Mesendoderm (in vitro differentiated cells): ENCODE results near the gene DCLRE1B. TPM values are rescaled to one million over a fixed set of nuclear protein-coding genes. Genes with fewer than 3 reads are reported as not detected.
A peak's percentile ranks its signal among the peaks of the same experiment; 100 is the strongest.

Experiments used
- DNase-seq: peaks from one replicate; pipeline ENCODE4 v3.0.0; 2013
- H2AK5ac ChIP-seq: 2 replicates; pipeline ENCODE4 v1.6.1; 2013; ENCODE audit warnings: low read length, inconsistent platforms
- H2BK120ac ChIP-seq: 2 replicates; pipeline ENCODE4 v1.6.1; 2013; ENCODE audit warnings: low read depth, mild to moderate bottlenecking, low read length, moderate library complexity, mixed read lengths
- H2BK15ac ChIP-seq: replicated peaks from 2 replicates; pipeline ENCODE4 v1.6.1; 2013; ENCODE audit warnings: low read depth, mild to moderate bottlenecking, moderate library complexity
- H2BK5ac ChIP-seq: 2 replicates; pipeline ENCODE4 v1.6.1; 2013; ENCODE audit warnings: low read length, inconsistent platforms
- H3K18ac ChIP-seq: 2 replicates; pipeline ENCODE4 v1.6.1; 2013; ENCODE audit warnings: mild to moderate bottlenecking, low read length, mixed read lengths
- H3K23ac ChIP-seq: one replicate; pipeline ENCODE4 v1.6.1; 2013; ENCODE audit warnings: low read length
- H3K27ac ChIP-seq: 2 replicates; pipeline ENCODE4 v1.5.1; 2013; ENCODE audit warnings: low read depth, mild to moderate bottlenecking, inconsistent platforms, low read length, moderate library complexity
- H3K27me3 ChIP-seq: 2 replicates; pipeline ENCODE4 v1.6.1; 2013; ENCODE audit warnings: low read length, control low read depth, mild to moderate bottlenecking, inconsistent platforms; ENCODE audit not compliant: insufficient read depth, poor library complexity
- H3K36me3 ChIP-seq: 2 replicates; pipeline ENCODE4 v1.6.1; 2013; ENCODE audit warnings: low read length, inconsistent platforms; ENCODE audit not compliant: control insufficient read depth, insufficient read depth
- H3K4ac ChIP-seq: one replicate; pipeline ENCODE4 v1.6.1; 2013; ENCODE audit warnings: low read depth, mild to moderate bottlenecking, low read length, moderate library complexity
- H3K4me1 ChIP-seq: 2 replicates; pipeline ENCODE4 v1.6.1; 2013; ENCODE audit warnings: low read depth, low read length, inconsistent platforms; ENCODE audit not compliant: control insufficient read depth
- H3K4me2 ChIP-seq: 2 replicates; pipeline ENCODE4 v1.6.1; 2013; ENCODE audit warnings: low read length
- H3K4me3 ChIP-seq: 2 replicates; pipeline ENCODE4 v1.5.1; 2013; ENCODE audit warnings: mild to moderate bottlenecking, low read length
- H3K56ac ChIP-seq: one replicate; pipeline ENCODE4 v1.6.1; 2013; ENCODE audit warnings: low read length
- H3K79me1 ChIP-seq: 2 replicates; pipeline ENCODE4 v1.6.1; 2013; ENCODE audit warnings: low read length, inconsistent platforms
- H3K79me2 ChIP-seq: 2 replicates; pipeline ENCODE4 v1.6.1; 2013; ENCODE audit warnings: mild to moderate bottlenecking, low read length; ENCODE audit not compliant: control insufficient read depth, insufficient read depth
- H3K9ac ChIP-seq: 2 replicates; pipeline ENCODE4 v1.6.1; 2013; ENCODE audit warnings: low read length, inconsistent platforms
- H4K5ac ChIP-seq: one replicate; pipeline ENCODE4 v1.6.1; 2013; ENCODE audit warnings: low read length
- H4K8ac ChIP-seq: one replicate; pipeline ENCODE4 v1.6.1; 2013; ENCODE audit warnings: low read depth, mild to moderate bottlenecking, control low read depth, low read length, moderate library complexity
- WGBS: extraction: QIAGEN DNeasy Blood & Tissue Kit; methylation state at CpG from one replicate; pipeline ENCODE4 v1.1.7; 2013; ENCODE audit warnings: low lambda C conversion rate, missing lambda C conversion rate; ENCODE audit not compliant: insufficient coverage; ENCODE audit errors: extremely low coverage; 5-methylcytosine and 5-hydroxymethylcytosine counted together
- polyA plus RNA-seq, 2 experiments: library from polyadenylated mRNA; stranded (reverse); fragments of 200-250 nt; gene quantifications; one replicate each; pipeline ENCODE4 v1.2.3, GENCODE V29; 2013

The DCLRE1B gene
- 9.4 TPM for polyA plus RNA-seq (2013, experiment 1 of 2)
- 9.8 TPM for polyA plus RNA-seq (2013, experiment 2 of 2)

DNA sequence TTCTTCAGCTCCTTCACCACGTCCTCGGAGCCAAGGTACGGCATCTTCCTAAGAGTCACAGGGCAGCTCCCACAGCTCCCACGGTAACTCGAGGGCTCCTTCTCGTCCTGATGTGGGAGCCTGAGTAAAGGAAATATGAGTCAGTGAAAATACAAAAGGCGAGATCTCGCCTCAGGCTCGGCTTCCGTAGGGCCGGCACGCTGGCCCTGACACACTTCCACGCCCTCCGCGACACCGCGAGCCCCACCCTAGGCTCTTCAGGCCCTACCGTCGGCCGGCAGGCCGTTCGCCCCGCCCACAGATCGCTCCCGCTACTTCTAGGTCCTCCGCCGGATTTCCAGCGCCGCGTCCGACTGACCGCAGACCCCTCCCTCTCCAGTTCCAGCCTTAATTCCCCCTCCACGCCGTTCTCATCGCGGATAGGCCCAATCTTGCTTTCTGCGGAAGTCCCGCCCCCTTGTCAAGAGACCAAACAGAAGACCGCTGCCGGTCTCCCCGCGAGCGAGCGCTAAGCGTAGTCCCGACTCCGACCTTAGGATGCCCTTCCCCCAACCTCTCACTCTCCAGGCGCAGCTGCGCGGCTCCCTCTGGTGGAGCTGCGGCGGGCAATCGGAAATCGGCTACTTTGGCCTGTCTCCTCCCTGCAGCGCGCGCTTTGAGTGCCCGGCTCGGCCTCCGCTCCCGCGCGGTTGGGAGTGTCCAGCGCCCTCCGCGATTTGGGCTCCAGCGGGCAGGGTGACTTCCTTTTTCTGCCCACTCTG lies at the start of gene DCLRE1B, which contains the start of gene AP4B1:
Gene DCLRE1B, plus strand, starts transcription at position 653 of the 761 bp plus-strand sequence. CDS start 261 bp downstream, outside the sequence.
Gene AP4B1, minus strand, starts transcription at position 126 of the 761 bp plus-strand sequence. Its CDS starts 82 bp downstream, at position 44.
- DNase-seq: peak; percentile 100
- Histone ChIP-seq H3K4me1 (peaks cover 2% of the 10 kb centered on the region), H2BK15ac (no peak within 1 kb of the TSS), H2AK5ac (no peak within 1 kb of the TSS), H3K4ac (peak within 1 kb of the TSS; percentile 64), H4K8ac (no peak within 1 kb of the TSS), H3K79me2 (peaks cover 2% of the 10 kb centered on the region), H3K9ac (peak within 1 kb of the TSS; percentile 98), H3K4me2 (peak within 1 kb of the TSS; percentile 87), H2BK120ac (no peak within 1 kb of the TSS), H3K23ac (no peak within 1 kb of the TSS), H3K79me1 (peaks cover 5% of the 10 kb centered on the region), H3K36me3 (peaks cover 2% of the 10 kb centered on the region), H4K5ac (no peak within 1 kb of the TSS), H3K27me3 (no peaks in the 10 kb centered on the region), H3K56ac (peak within 1 kb of the TSS; percentile 92), H2BK5ac (peak within 1 kb of the TSS; percentile 73), H3K4me3 (peak within 1 kb of the TSS; percentile 98), H3K27ac (peak within 1 kb of the TSS; percentile 65), H3K18ac (peak within 1 kb of the TSS; percentile 64)
- WGBS: no CpG with 5 or more reads among the region's 67 CpGs

DNA sequence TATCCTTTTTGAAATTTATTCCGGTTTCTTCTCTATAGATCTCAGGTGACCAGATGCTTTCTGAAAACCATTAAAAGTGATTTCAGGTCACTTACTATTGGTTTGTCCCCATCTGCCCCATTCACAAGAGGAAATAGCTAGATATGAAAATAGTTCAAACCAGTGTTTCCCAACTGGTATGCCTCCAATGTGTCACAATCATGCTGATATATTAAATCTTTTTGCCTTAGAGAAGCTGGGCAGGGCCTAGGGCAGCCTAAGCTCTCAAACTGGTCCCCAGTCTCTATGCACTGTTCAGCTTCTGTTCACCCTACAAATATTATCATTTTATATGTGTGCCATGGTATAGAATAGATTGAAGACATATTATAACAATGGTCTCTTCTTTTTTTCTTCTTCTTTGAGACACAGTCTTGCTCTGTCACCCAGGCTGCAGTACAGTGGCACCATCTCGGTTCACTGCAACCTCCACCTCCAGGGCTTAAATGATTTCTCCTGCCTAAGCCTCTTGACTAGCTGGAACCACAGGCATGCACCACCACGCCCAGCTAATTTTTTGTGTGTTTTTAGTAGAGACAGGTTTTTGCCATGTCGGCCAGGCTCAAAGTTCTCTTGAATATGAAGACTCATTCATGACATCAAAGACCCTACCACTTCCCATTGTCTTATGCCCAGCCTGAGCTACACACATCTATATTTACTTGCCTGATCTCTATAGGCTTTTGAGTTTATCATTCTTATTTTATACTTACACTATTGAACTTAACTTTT lies 49.3 kb upstream of the DCLRE1B start:
- Histone ChIP-seq H3K79me1 (no peaks in the 10 kb centered on the region), H3K23ac (no peak overlapping the region), H3K27me3 (no peaks in the 10 kb centered on the region), H3K4me3 (no peak overlapping the region), H3K4ac (no peak overlapping the region), H3K56ac (no peak overlapping the region), H4K5ac (no peak overlapping the region), H3K18ac (no peak overlapping the region), H4K8ac (no peak overlapping the region), H3K36me3 (no peaks in the 10 kb centered on the region), H2BK5ac (no peak overlapping the region), H2AK5ac (no peak overlapping the region), H3K9ac (no peak overlapping the region), H2BK120ac (no peak overlapping the region), H3K4me1 (no peaks in the 10 kb centered on the region), H3K79me2 (no peaks in the 10 kb centered on the region), H3K4me2 (no peak overlapping the region), H3K27ac (no peak overlapping the region), H2BK15ac (no peak overlapping the region)
- no CpG with 5 or more reads among the region's 4 CpGs for WGBS
- DNase-seq: no peak

DNA sequence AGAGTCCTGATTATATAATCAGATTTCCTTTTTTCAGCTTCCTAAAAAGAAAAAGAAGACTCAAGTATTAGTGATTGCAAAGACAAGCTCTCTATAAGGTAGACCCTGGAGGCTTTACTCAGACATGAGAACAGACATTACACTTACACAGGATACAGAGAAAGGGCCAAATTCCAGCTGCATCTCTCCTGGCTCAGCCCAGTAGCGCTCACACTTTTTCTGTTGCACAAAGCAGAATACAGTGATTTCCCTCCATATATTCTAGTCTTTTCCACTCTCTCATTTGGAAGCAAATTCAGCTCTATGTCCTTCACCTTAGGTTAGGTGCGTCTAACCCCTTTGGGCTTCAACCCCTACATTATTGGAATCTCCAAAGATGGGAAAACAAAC lies 48.7 kb upstream of the DCLRE1B start:
- no peak overlapping the region for H3K4me2 ChIP-seq
- no peak overlapping the region for H2AK5ac ChIP-seq
- no peak overlapping the region for H3K18ac ChIP-seq
- H3K23ac ChIP-seq: no peak overlapping the region
- no peak overlapping the region for H3K4me3 ChIP-seq
- no peak overlapping the region for H3K27ac ChIP-seq
- no peak overlapping the region for H2BK15ac ChIP-seq
- H2BK5ac ChIP-seq: no peak overlapping the region
- DNase-seq: no peak
- H3K36me3 ChIP-seq: no peaks in the 10 kb centered on the region
- no peak overlapping the region for H3K9ac ChIP-seq
- no peak overlapping the region for H2BK120ac ChIP-seq
- H3K4ac ChIP-seq: no peak overlapping the region
- no peaks in the 10 kb centered on the region for H3K4me1 ChIP-seq
- H3K79me2 ChIP-seq: no peaks in the 10 kb centered on the region
- H4K5ac ChIP-seq: no peak overlapping the region
- H3K56ac ChIP-seq: no peak overlapping the region
- WGBS: no CpG with 5 or more reads among the region's 2 CpGs
- H3K79me1 ChIP-seq: no peaks in the 10 kb centered on the region
- H3K27me3 ChIP-seq: no peaks in the 10 kb centered on the region
- H4K8ac ChIP-seq: no peak overlapping the region

DNA sequence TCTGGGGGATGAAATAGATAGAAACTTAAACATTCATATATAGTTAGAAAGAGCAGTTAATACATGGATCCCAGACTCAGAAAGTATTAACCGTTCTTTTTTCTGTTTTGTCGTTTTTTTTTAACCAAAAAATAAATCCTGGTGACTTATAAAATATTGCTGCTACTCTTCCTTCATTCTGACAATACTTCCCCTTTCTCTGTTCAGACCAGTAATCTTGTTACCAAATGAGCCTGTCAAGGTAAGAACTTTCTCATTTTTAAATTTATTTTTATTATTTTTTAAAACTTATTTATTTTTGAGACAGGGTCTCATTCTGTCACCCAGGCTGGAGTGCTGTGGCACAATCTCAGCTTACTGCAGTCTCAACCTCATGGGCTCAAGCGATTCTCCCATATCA lies 47.4 kb upstream of the DCLRE1B start:
- no peak overlapping the region for H2BK5ac ChIP-seq
- H3K4me1 ChIP-seq: no peaks in the 10 kb centered on the region
- no peaks in the 10 kb centered on the region for H3K79me2 ChIP-seq
- H2AK5ac ChIP-seq: no peak overlapping the region
- no peak overlapping the region for H3K4ac ChIP-seq
- no peaks in the 10 kb centered on the region for H3K36me3 ChIP-seq
- H3K79me1 ChIP-seq: no peaks in the 10 kb centered on the region
- H4K8ac ChIP-seq: no peak overlapping the region
- no peak overlapping the region for H2BK15ac ChIP-seq
- H3K56ac ChIP-seq: no peak overlapping the region
- no peak for DNase-seq
- no peak overlapping the region for H3K23ac ChIP-seq
- H3K4me2 ChIP-seq: no peak overlapping the region
- H3K27ac ChIP-seq: no peak overlapping the region
- no peak overlapping the region for H2BK120ac ChIP-seq
- H4K5ac ChIP-seq: no peak overlapping the region
- H3K4me3 ChIP-seq: no peak overlapping the region
- no peaks in the 10 kb centered on the region for H3K27me3 ChIP-seq
- no peak overlapping the region for H3K9ac ChIP-seq
- WGBS: no CpG with 5 or more reads among the region's 3 CpGs
- H3K18ac ChIP-seq: no peak overlapping the region

DNA sequence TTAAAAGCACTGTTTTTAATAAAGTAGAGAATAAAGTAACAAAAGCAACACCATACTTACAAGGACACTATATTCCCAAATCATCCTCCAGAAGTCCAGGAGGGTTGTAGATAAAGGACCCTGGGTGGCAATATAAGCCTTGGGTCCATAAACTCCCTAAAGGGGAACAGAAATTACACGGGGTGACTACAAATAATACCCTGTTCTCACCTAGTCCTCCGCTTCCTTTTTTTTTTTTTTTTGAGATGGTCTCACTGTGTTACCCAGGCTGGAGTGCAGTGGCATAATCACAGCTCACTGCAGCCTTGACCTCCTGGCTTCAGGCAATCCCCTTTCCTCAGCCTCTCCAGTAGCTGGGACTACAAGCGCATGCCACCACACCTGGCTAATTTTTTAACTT lies 46.7 kb upstream of the DCLRE1B start:
- WGBS: no CpG with 5 or more reads among the region's 3 CpGs
- H3K56ac ChIP-seq: no peak overlapping the region
- no peak overlapping the region for H4K8ac ChIP-seq
- no peak for DNase-seq
- H3K18ac ChIP-seq: no peak overlapping the region
- H4K5ac ChIP-seq: no peak overlapping the region
- no peaks in the 10 kb centered on the region for H3K79me1 ChIP-seq
- no peak overlapping the region for H2BK120ac ChIP-seq
- H3K4me3 ChIP-seq: no peak overlapping the region
- no peak overlapping the region for H3K27ac ChIP-seq
- H2AK5ac ChIP-seq: no peak overlapping the region
- no peak overlapping the region for H2BK15ac ChIP-seq
- H3K4me1 ChIP-seq: no peaks in the 10 kb centered on the region
- H3K23ac ChIP-seq: no peak overlapping the region
- H3K9ac ChIP-seq: no peak overlapping the region
- no peak overlapping the region for H2BK5ac ChIP-seq
- H3K4me2 ChIP-seq: no peak overlapping the region
- no peaks in the 10 kb centered on the region for H3K27me3 ChIP-seq
- H3K36me3 ChIP-seq: no peaks in the 10 kb centered on the region
- no peaks in the 10 kb centered on the region for H3K79me2 ChIP-seq
- H3K4ac ChIP-seq: no peak overlapping the region
